Endothelial cell of umbilical vein (primary cell): Measurements from ENCODE around the gene IL13RA1.

Source experiments
- EZH2 ChIP-seq: IDR thresholded peaks from 2 replicates; pipeline ENCODE4 v1.6.1; 2012; ENCODE audit warnings: borderline replicate concordance, low read depth, mild to moderate bottlenecking, moderate library complexity, low read length, inconsistent platforms; ENCODE audit not compliant: severe bottlenecking
- GATA2 ChIP-seq: IDR thresholded peaks from 2 replicates; pipeline ENCODE4 v1.7.0; 2011; ENCODE audit warnings: low read depth, mild to moderate bottlenecking, moderate library complexity, mixed read lengths, low read length; ENCODE audit not compliant: insufficient read length, insufficient read depth
- JUN ChIP-seq: IDR thresholded peaks from 2 replicates; pipeline ENCODE4 v1.6.1; 2011; ENCODE audit warnings: borderline replicate concordance, low read depth; ENCODE audit not compliant: insufficient read length, insufficient read depth
- MAX ChIP-seq: IDR thresholded peaks from 2 replicates; pipeline ENCODE4 v1.6.1; 2011; ENCODE audit not compliant: insufficient read depth, insufficient read length
- MYC ChIP-seq: IDR thresholded peaks from one replicate; pipeline ENCODE4 v1.6.1; 2011; ENCODE audit warnings: mild to moderate bottlenecking, low read depth, low read length
- POLR2A ChIP-seq: IDR thresholded peaks from 2 replicates; pipeline ENCODE4 v1.6.1; 2012; ENCODE audit warnings: low read depth, mild to moderate bottlenecking, control low read depth, low read length
- POLR2AphosphoS5 ChIP-seq: IDR thresholded peaks from 2 replicates; pipeline ENCODE4 v1.6.1; 2012; ENCODE audit warnings: low read depth, mild to moderate bottlenecking, control low read depth, low read length, moderate library complexity; ENCODE audit not compliant: insufficient read depth
- TF ChIP-seq, protein P1 (sequence below), 2 donors: IDR thresholded peaks; 1 replicate in 1 of 2; 2 replicates in 1 of 2; pipeline ENCODE4 v1.5.1; 2011; ENCODE audit warnings: low read length in 2 of 2, mild to moderate bottlenecking in 2 of 2, moderate library complexity in 2 of 2, control low read depth in 1 of 2, inconsistent platforms in 1 of 2, low read depth in 1 of 2; ENCODE audit not compliant: insufficient read depth in 1 of 2; ENCODE audit errors: extremely low read depth in 1 of 2

GRCh38 chrX:118772051-118772450, 44.6 kb downstream of the IL13RA1 start:
- TF ChIP-seq, protein P1, sequence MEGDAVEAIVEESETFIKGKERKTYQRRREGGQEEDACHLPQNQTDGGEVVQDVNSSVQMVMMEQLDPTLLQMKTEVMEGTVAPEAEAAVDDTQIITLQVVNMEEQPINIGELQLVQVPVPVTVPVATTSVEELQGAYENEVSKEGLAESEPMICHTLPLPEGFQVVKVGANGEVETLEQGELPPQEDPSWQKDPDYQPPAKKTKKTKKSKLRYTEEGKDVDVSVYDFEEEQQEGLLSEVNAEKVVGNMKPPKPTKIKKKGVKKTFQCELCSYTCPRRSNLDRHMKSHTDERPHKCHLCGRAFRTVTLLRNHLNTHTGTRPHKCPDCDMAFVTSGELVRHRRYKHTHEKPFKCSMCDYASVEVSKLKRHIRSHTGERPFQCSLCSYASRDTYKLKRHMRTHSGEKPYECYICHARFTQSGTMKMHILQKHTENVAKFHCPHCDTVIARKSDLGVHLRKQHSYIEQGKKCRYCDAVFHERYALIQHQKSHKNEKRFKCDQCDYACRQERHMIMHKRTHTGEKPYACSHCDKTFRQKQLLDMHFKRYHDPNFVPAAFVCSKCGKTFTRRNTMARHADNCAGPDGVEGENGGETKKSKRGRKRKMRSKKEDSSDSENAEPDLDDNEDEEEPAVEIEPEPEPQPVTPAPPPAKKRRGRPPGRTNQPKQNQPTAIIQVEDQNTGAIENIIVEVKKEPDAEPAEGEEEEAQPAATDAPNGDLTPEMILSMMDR (IDR thresholded peaks at IDR 0.05; ENCODE audit: extremely low read depth in 1 of 2, insufficient read depth in 1 of 2, low read depth in 1 of 2, low read length in 2 of 2), result no peak
- no peak for TF ChIP-seq POLR2AphosphoS5
- TF ChIP-seq EZH2, result no peak
- TF ChIP-seq POLR2A, result no peak
- no peak for TF ChIP-seq MAX
- TF ChIP-seq MYC, result no peak
- no peak for TF ChIP-seq JUN
- no peak for TF ChIP-seq GATA2
